Smooth muscle cell (in vitro differentiated cells): ENCODE measurements around the gene MAPK7. TPM values are rescaled to one million over a fixed set of nuclear protein-coding genes. Genes with fewer than 3 reads are reported as not detected.
A peak's percentile ranks its signal among the peaks of the same experiment; 100 is the strongest.

Experiments used
- DNase-seq: peaks from one replicate; lab custom pipeline; 2025; ENCODE audit not compliant: unreplicated experiment; lab: John Stamatoyannopoulos, UW
- H2AFZ ChIP-seq: fragments of 200-600 bp; sonication (generic); 2 replicates; pipeline ENCODE4 v1.6.0; 2016; ENCODE audit warnings: antibody characterized with exemption, low read depth, mild to moderate bottlenecking
- H3F3A ChIP-seq: fragments of 200-600 bp; sonication (generic); 2 replicates; pipeline ENCODE4 v1.6.0; 2017; ENCODE audit warnings: antibody characterized with exemption, low read depth
- H3K27ac ChIP-seq: fragments of 200-600 bp; sonication (generic); 2 replicates; pipeline ENCODE4 v1.5.1; 2016; ENCODE audit warnings: low read depth, mild to moderate bottlenecking
- H3K27me3 ChIP-seq: fragments of 200-600 bp; sonication (generic); 2 replicates; pipeline ENCODE4 v1.6.1; 2016; ENCODE audit warnings: low read depth, mild to moderate bottlenecking
- H3K36me3 ChIP-seq: fragments of 200-600 bp; sonication (generic); 2 replicates; pipeline ENCODE4 v1.5.1; 2016; ENCODE audit warnings: low read depth
- H3K4me1 ChIP-seq: fragments of 200-600 bp; sonication (generic); 2 replicates; pipeline ENCODE4 v1.5.1; 2016; ENCODE audit warnings: low read depth
- H3K4me2 ChIP-seq: fragments of 200-600 bp; sonication (generic); 2 replicates; pipeline ENCODE4 v1.6.0; 2016; ENCODE audit warnings: mild to moderate bottlenecking
- H3K4me3 ChIP-seq: fragments of 200-600 bp; sonication (generic); 2 replicates; pipeline ENCODE4 v1.5.1; 2016; ENCODE audit warnings: mild to moderate bottlenecking
- H3K79me2 ChIP-seq: fragments of 200-600 bp; sonication (generic); 2 replicates; pipeline ENCODE4 v1.6.0; 2016; ENCODE audit warnings: low read depth, mild to moderate bottlenecking
- H3K9ac ChIP-seq: fragments of 200-600 bp; sonication (generic); 2 replicates; pipeline ENCODE4 v1.6.0; 2016; ENCODE audit warnings: low read depth
- H3K9me3 ChIP-seq: fragments of 200-600 bp; sonication (generic); replicated peaks from 2 replicates; pipeline ENCODE4 v1.5.1; 2016; ENCODE audit warnings: low read depth
- H4K20me1 ChIP-seq: fragments of 200-600 bp; sonication (generic); 2 replicates; pipeline ENCODE4 v1.6.0; 2016; ENCODE audit warnings: low read depth
- CTCF ChIP-seq: fragments of 200-600 bp; sonication (generic); IDR thresholded peaks from 2 replicates; pipeline ENCODE4 v1.5.1; 2017; ENCODE audit warnings: borderline replicate concordance, mild to moderate bottlenecking, antibody characterized with exemption; ENCODE audit not compliant: insufficient read depth, poor library complexity, severe bottlenecking
- WGBS: methylation state at CpG from one replicate; pipeline ENCODE4 v1.1.7; 2016; ENCODE audit warnings: low lambda C conversion rate; 5-methylcytosine and 5-hydroxymethylcytosine counted together
- polyA plus RNA-seq: library from polyadenylated mRNA; unstranded; fragments of >200 nt; fragmentation: Nextera tagmentation; extraction: Ambion mirVana; gene quantifications from 2 replicates; pipeline ENCODE4 v1.2.1, GENCODE V29; 2016
- total RNA-seq: library from RNA; depleted of rRNA; stranded (reverse); fragments of >200 nt; gene quantifications from 2 replicates; pipeline ENCODE4 v1.2.3, GENCODE V29; 2014

The MAPK7 gene
- total and polyA plus RNA-seq, 2 experiments from 2014 or later: 9.1 to 36.3 TPM

GRCh38 chr17:19410091-19410490 is 31.8 kb downstream of the MAPK7 start:
- Histone ChIP-seq H3K4me2 (no peak overlapping the region), H3K36me3 (no peaks in the 10 kb centered on the region), H3K79me2 (no peaks in the 10 kb centered on the region), H2AFZ (no peak overlapping the region), H3K9ac (no peak overlapping the region), H3K4me3 (no peak overlapping the region), H3K27me3 (no peaks in the 10 kb centered on the region), H3K27ac (peak overlapping the region; percentile 32), H3F3A (peaks cover 9% of the 10 kb centered on the region), H3K4me1 (peaks cover 10% of the 10 kb centered on the region), H3K9me3 (no peaks in the 10 kb centered on the region), H4K20me1 (no peaks in the 10 kb centered on the region)
- no peak for TF ChIP-seq CTCF
- 94% methylated on average over 6 of the region's 6 CpGs for WGBS
- DNase-seq: no peak

GRCh38 chr17:19410875-19411620 is 32.8 kb downstream of the MAPK7 start, which contains the start of gene RNF112:
Gene RNF112, plus strand, starts transcription at chr17:19411232. Its CDS starts 177 bp downstream, at chr17:19411409.
- H3K4me3 ChIP-seq: no peak within 1 kb of the TSS
- peaks cover 10% of the 10 kb centered on the region for H3K4me1 ChIP-seq
- H3F3A ChIP-seq: peaks cover 9% of the 10 kb centered on the region
- H3K9me3 ChIP-seq: no peaks in the 10 kb centered on the region
- no peak within 1 kb of the TSS for H2AFZ ChIP-seq
- H3K36me3 ChIP-seq: no peaks in the 10 kb centered on the region
- no peak for DNase-seq
- no peaks in the 10 kb centered on the region for H3K27me3 ChIP-seq
- peak within 1 kb of the TSS; percentile 32 for H3K27ac ChIP-seq
- TF ChIP-seq CTCF: no peak
- 56% methylated on average over 23 of the region's 23 CpGs for WGBS
- H3K79me2 ChIP-seq: no peaks in the 10 kb centered on the region
- H3K4me2 ChIP-seq: peak within 1 kb of the TSS; percentile 67
- H3K9ac ChIP-seq: no peak within 1 kb of the TSS
- no peaks in the 10 kb centered on the region for H4K20me1 ChIP-seq

GRCh38 chr17:19411631-19412030 is 33.3 kb downstream of the MAPK7 start:
- Histone ChIP-seq H2AFZ (no peak overlapping the region), H3K27me3 (no peaks in the 10 kb centered on the region), H3K4me1 (peaks cover 10% of the 10 kb centered on the region), H4K20me1 (no peaks in the 10 kb centered on the region), H3K36me3 (no peaks in the 10 kb centered on the region), H3K27ac (no peak overlapping the region), H3K9ac (no peak overlapping the region), H3K79me2 (no peaks in the 10 kb centered on the region), H3K4me2 (peak overlapping the region; percentile 67), H3F3A (peaks cover 9% of the 10 kb centered on the region), H3K9me3 (no peaks in the 10 kb centered on the region), H3K4me3 (no peak overlapping the region)
- TF ChIP-seq CTCF: no peak
- 94% methylated on average over 9 of the region's 9 CpGs for WGBS
- no peak for DNase-seq

- H3F3A ChIP-seq: peaks cover 9% of the 10 kb centered on the region
- H3K4me2 ChIP-seq: no peak overlapping the region
- no peaks in the 10 kb centered on the region for H3K27me3 ChIP-seq
- H3K79me2 ChIP-seq: no peaks in the 10 kb centered on the region
- H3K9ac ChIP-seq: no peak overlapping the region
- H4K20me1 ChIP-seq: no peaks in the 10 kb centered on the region
- no peaks in the 10 kb centered on the region for H3K36me3 ChIP-seq
- no peak overlapping the region for H3K4me3 ChIP-seq
- DNase-seq: no peak
- no peak for TF ChIP-seq CTCF
- no peak overlapping the region for H3K27ac ChIP-seq
- H3K4me1 ChIP-seq: peaks cover 10% of the 10 kb centered on the region
- no peaks in the 10 kb centered on the region for H3K9me3 ChIP-seq
- no peak overlapping the region for H2AFZ ChIP-seq
- WGBS: 95% methylated on average over 16 of the region's 16 CpGs
Observed at GRCh38 chr17:19412510-19412909, 34.2 kb downstream of the MAPK7 start.
